ENCODE data around the gene RDH16. TPM values are rescaled to one million over a fixed set of nuclear protein-coding genes. Genes with fewer than 3 reads are reported as not detected.
A peak's percentile ranks its signal among the peaks of the same experiment; 100 is the strongest.

Gene RDH16, protein sequence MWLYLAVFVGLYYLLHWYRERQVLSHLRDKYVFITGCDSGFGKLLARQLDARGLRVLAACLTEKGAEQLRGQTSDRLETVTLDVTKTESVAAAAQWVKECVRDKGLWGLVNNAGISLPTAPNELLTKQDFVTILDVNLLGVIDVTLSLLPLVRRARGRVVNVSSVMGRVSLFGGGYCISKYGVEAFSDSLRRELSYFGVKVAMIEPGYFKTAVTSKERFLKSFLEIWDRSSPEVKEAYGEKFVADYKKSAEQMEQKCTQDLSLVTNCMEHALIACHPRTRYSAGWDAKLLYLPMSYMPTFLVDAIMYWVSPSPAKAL
- total RNA-seq: 2.9 TPM

- H3K4me3 ChIP-seq: no peak within 1 kb of the TSS
- peaks cover 10% of the 10 kb centered on the region for H3K4me1 ChIP-seq
- H3K36me3 ChIP-seq: no peaks in the 10 kb centered on the region
- peak; percentile 46 to 70 for DNase-seq (ENCODE audit: extremely low spot score in 2 of 2)
- no peaks in the 10 kb centered on the region for H3K27me3 ChIP-seq
- intact Hi-C loops (cut with DNase I): no loop called here
- H3K27ac ChIP-seq: no peak within 1 kb of the TSS
- TF ChIP-seq POLR2A (IDR thresholded peaks at IDR 0.05) (no peak), POLR2AphosphoS5 (IDR thresholded peaks at IDR 0.05; ENCODE audit: insufficient read depth in 1 of 2, low read depth in 1 of 2) (peak in 1 of 2 donors; percentile 8)
- TF ChIP-seq, protein P1, sequence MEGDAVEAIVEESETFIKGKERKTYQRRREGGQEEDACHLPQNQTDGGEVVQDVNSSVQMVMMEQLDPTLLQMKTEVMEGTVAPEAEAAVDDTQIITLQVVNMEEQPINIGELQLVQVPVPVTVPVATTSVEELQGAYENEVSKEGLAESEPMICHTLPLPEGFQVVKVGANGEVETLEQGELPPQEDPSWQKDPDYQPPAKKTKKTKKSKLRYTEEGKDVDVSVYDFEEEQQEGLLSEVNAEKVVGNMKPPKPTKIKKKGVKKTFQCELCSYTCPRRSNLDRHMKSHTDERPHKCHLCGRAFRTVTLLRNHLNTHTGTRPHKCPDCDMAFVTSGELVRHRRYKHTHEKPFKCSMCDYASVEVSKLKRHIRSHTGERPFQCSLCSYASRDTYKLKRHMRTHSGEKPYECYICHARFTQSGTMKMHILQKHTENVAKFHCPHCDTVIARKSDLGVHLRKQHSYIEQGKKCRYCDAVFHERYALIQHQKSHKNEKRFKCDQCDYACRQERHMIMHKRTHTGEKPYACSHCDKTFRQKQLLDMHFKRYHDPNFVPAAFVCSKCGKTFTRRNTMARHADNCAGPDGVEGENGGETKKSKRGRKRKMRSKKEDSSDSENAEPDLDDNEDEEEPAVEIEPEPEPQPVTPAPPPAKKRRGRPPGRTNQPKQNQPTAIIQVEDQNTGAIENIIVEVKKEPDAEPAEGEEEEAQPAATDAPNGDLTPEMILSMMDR (IDR thresholded peaks at IDR 0.05): no peak
- H3K9me3 ChIP-seq: no peaks in the 10 kb centered on the region
These were observed at the start of gene RDH16 for GRCh38 chr12:56957229-56958052. Gene RDH16, minus strand, starts transcription at chr12:56957608. Its CDS starts 146 bp downstream, at chr12:56957462.

DNA sequence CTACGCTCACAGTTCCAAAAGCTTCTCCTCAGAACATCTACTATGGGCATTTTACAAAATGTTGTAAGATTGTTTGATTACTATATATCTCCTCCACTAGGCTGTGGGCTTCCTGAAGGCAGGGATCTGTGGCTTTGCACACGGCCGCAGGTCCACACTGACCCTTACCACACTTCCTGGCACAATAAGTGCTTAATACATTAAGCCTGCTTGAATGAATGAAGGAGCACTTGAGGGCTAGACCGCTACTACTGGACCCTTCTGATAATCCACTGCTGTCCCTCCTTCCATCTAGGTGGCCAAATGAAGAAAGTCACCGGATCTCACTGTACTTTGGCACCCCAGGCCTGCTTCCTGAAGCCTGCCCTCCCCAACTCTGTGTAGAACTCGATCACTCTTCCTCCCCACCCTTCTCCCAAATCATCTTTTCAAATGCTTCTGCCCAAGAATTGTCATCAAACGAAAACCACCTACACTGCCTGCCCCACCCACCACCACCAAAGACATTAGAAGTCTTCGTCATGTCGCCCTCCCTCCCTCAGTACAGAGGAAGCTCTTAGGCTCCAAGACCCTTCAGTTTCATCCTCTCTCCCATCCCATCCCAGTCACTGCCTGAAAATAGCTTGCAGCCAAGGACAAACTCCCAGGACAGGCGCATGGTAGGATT is 49.5 kb upstream of the RDH16 start:
- H3K27me3 ChIP-seq: no peaks in the 10 kb centered on the region
- peak overlapping the region; percentile 91 for H3K27ac ChIP-seq
- TF ChIP-seq, protein P1 (IDR thresholded peaks at IDR 0.05): no peak
- no peak for TF ChIP-seq POLR2AphosphoS5 (IDR thresholded peaks at IDR 0.05; ENCODE audit: insufficient read depth in 1 of 2, low read depth in 1 of 2)
- TF ChIP-seq POLR2A (IDR thresholded peaks at IDR 0.05): no peak
- H3K9me3 ChIP-seq: no peaks in the 10 kb centered on the region
- no peak for DNase-seq (ENCODE audit: extremely low spot score in 2 of 2)
- peak overlapping the region; percentile 82 to 96 for H3K4me3 ChIP-seq
- peaks cover 33% of the 10 kb centered on the region for H3K4me1 ChIP-seq
- intact Hi-C loops (cut with DNase I): no loop called here
- H3K36me3 ChIP-seq: peaks cover 0 to 26% of the 10 kb centered on the region in 2 donors

DNA sequence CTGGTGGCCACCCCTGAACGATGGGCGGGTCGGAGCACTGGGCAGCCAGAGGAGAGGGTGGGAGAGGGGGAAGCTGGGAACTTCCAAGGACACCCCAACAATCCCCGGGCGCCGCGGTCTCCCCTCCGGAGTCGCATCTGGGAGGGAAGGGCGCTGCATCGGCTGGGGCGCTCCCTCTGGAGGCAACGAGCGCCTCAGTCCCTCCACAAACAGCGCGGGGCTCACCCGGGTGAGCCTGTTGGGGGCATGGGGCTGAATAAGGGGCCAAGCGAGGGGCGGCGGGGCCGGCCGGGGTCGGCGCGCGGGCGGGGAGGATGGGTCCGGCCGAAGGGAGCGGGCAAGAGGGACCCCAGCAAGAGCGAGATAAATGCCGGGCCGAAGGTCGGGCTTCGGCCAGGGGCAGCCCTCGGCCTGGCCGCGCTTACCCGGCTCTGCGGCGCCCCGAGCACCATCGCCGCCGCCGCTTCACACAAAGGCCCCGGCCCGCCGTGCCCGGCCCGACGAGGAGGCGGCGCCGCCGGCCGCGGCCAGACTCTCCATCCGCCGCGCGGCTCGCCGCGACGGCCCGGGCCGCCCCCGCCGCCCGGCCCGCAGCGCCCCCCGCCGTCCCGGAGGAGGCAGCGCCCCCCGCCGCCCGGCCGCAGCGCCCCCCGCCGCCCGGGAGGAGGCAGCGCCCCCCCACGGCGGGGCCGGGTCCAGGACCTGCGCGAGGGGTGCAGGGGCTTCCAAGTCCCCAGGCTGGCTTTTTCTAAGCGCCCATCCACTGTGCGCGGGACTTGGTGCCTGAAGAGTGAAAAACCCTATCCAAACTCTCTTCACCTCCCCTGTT is 48.8 kb upstream of the RDH16 start, which contains the start of gene ZBTB39:
Gene ZBTB39, minus strand, starts transcription at position 567 of the 829 bp plus-strand sequence. CDS start 1,629 bp downstream, outside the sequence.
- Histone ChIP-seq H3K36me3 (peaks cover 0 to 26% of the 10 kb centered on the region in 2 donors), H3K27me3 (no peaks in the 10 kb centered on the region), H3K4me3 (peak within 1 kb of the TSS; percentile 82 to 96), H3K4me1 (peaks cover 40% of the 10 kb centered on the region), H3K9me3 (no peaks in the 10 kb centered on the region), H3K27ac (peak within 1 kb of the TSS; percentile 91)
- TF ChIP-seq POLR2A (IDR thresholded peaks at IDR 0.05): no peak
- TF ChIP-seq, protein P1 (IDR thresholded peaks at IDR 0.05): peak in 1 of 3 experiments; percentile 68
- no peak for DNase-seq (ENCODE audit: extremely low spot score in 2 of 2)
- intact Hi-C loops (cut with DNase I): no loop called here

- peak overlapping the region in 1 of 2 donors; percentile 82 for H3K4me3 ChIP-seq
- no peak for TF ChIP-seq POLR2A (IDR thresholded peaks at IDR 0.05)
- TF ChIP-seq, protein P1 (IDR thresholded peaks at IDR 0.05): no peak
- no peaks in the 10 kb centered on the region for H3K27me3 ChIP-seq
- peaks cover 0 to 26% of the 10 kb centered on the region in 2 donors for H3K36me3 ChIP-seq
- DNase-seq (ENCODE audit: extremely low spot score in 2 of 2): no peak
- H3K9me3 ChIP-seq: no peaks in the 10 kb centered on the region
- peaks cover 48% of the 10 kb centered on the region for H3K4me1 ChIP-seq
- H3K27ac ChIP-seq: no peak overlapping the region
- intact Hi-C loops (cut with DNase I): no loop called here
These were observed 47.2 kb upstream of the RDH16 start for GRCh38 chr12:57004651-57005050.
